HepG2 (cell line): ENCODE results near the gene CCM2L. TPM values are rescaled to one million over a fixed set of nuclear protein-coding genes. Genes with fewer than 3 reads are reported as not detected.

ENCODE experiments used
- ARNTL ChIP-seq: sonication (generic); formaldehyde crosslinking; IDR thresholded peaks from 2 replicates; pipeline ENCODE4 v1.4.0; 2020; ENCODE audit warnings: mild to moderate bottlenecking, missing genetic modification reagents
- DR1 ChIP-seq: sonication (generic); formaldehyde crosslinking; IDR thresholded peaks from 2 replicates; pipeline ENCODE4 v1.8.0; 2021; ENCODE audit warnings: mild to moderate bottlenecking, missing genetic modification reagents, inconsistent platforms
- GPN1 ChIP-seq: sonication (generic); formaldehyde crosslinking; IDR thresholded peaks from 2 replicates; pipeline ENCODE4 v1.5.1; 2020; ENCODE audit warnings: missing genetic modification reagents, borderline replicate concordance
- HDAC6 ChIP-seq: fragments of 200-600 bp; sonication (generic); IDR thresholded peaks from 2 replicates; pipeline ENCODE4 v1.7.0; 2017; ENCODE audit warnings: mild to moderate bottlenecking, antibody characterized with exemption, low read length, low read depth
- HNF4G ChIP-seq, 2 experiments: sonication (generic) in 1 of 2; formaldehyde crosslinking in 1 of 2; IDR thresholded peaks; 2 replicates each; pipeline versions ENCODE4 v1.4.0 to v1.6.1; 2011 to 2020; ENCODE audit warnings: borderline replicate concordance in 2 of 2, low read depth in 2 of 2, mild to moderate bottlenecking in 2 of 2, low read length in 1 of 2, missing genetic modification reagents in 1 of 2, moderate library complexity in 1 of 2
- NFE2L1 ChIP-seq: sonication (generic); formaldehyde crosslinking; IDR thresholded peaks from 2 replicates; pipeline ENCODE4 v1.4.0; 2020; ENCODE audit warnings: missing genetic modification reagents, mild to moderate bottlenecking, borderline replicate concordance
- NFIC ChIP-seq: IDR thresholded peaks from 2 replicates; pipeline ENCODE4 v1.6.1; 2012; ENCODE audit warnings: mild to moderate bottlenecking, low read length, inconsistent platforms
- NR2F2 ChIP-seq: IDR thresholded peaks from 2 replicates; pipeline ENCODE4 v1.6.1; 2012; ENCODE audit warnings: low read depth, inconsistent platforms, borderline replicate concordance
- PCBP1 ChIP-seq: fragments of 200-400 bp; formaldehyde crosslinking; IDR thresholded peaks from 2 replicates; pipeline ENCODE4 v1.6.1; 2017; ENCODE audit warnings: mild to moderate bottlenecking, low read depth, low read length, borderline replicate concordance
- TFAP4 ChIP-seq: sonication (generic); IDR thresholded peaks from 2 replicates; pipeline ENCODE4 v1.6.1; 2016; ENCODE audit warnings: low read depth, borderline replicate concordance
- ZNF20 ChIP-seq: sonication (generic); formaldehyde crosslinking; IDR thresholded peaks from 2 replicates; pipeline ENCODE4 v1.4.0; 2020; ENCODE audit warnings: mild to moderate bottlenecking, moderate library complexity, missing genetic modification reagents
- ZNF407 ChIP-seq: sonication (generic); formaldehyde crosslinking; IDR thresholded peaks from one replicate; pipeline ENCODE4 v1.5.1; 2020; ENCODE audit warnings: mild to moderate bottlenecking, missing genetic modification reagents; ENCODE audit errors: not compliant biosample characterization
- ZNF562 ChIP-seq: sonication (generic); formaldehyde crosslinking; IDR thresholded peaks from 2 replicates; pipeline ENCODE4 v1.8.0; 2022; ENCODE audit warnings: missing genetic modification reagents, borderline replicate concordance
- ZSCAN9 ChIP-seq: IDR thresholded peaks from 2 replicates; pipeline ENCODE4 v1.6.1; 2016; ENCODE audit warnings: borderline replicate concordance
- ZXDC ChIP-seq: sonication (generic); formaldehyde crosslinking; IDR thresholded peaks from 2 replicates; pipeline ENCODE4 v1.5.0; 2020; ENCODE audit warnings: mild to moderate bottlenecking, missing genetic modification reagents
- polyA plus RNA-seq, 8 experiments: library from polyadenylated mRNA; depleted of rRNA in 3 of 8; stranded (reverse) in 7 of 8; unstranded in 1 of 8; fragments of >200 nt; fragmentation: Illumina TruSeq in 4 of 8; extraction: Trizol in 4 of 8; gene quantifications; 2 replicates each; pipeline versions ENCODE4 v1.2.1 to v1.2.3, GENCODE V29; 2011 to 2016; ENCODE audit warnings: low read depth in 4 of 8, missing spikeins in 1 of 8, mixed read lengths in 1 of 8; ENCODE audit not compliant: insufficient read depth in 1 of 8
- total RNA-seq, 5 experiments: library from RNA; depleted of rRNA; stranded (reverse); fragments of >200 nt; fragmentation: Illumina TruSeq; extraction: Trizol; gene quantifications; 2 replicates each; pipeline ENCODE4 v1.2.3, GENCODE V29; 2016; ENCODE audit warnings: low read depth in 1 of 5
- TF ChIP-seq, protein P1 (sequence below): IDR thresholded peaks from 2 replicates; pipeline ENCODE4 v1.6.1; 2016; ENCODE audit warnings: missing compliant biosample characterization, missing genetic modification reagents, borderline replicate concordance

CCM2L gene
- total and polyA plus RNA-seq, 2 of the 13 experiments (the other 11 are each of a cell fraction or from before 2014, with no cell fraction given): 0.15 TPM; not detected in 1

- TF ChIP-seq ZXDC (CRISPR knock-in tag) (no peak), DR1 (CRISPR knock-in tag) (no peak; the same call in 1 of the 2 replicates), ARNTL (CRISPR knock-in tag) (no peak), TFAP4 (no peak), ZNF562 (CRISPR knock-in tag) (no peak), ZNF20 (CRISPR knock-in tag) (no peak), NFE2L1 (CRISPR knock-in tag) (no peak), HNF4G (IDR thresholded peaks at IDR 0.05; ENCODE audit: borderline replicate concordance, low read depth, low read length) (no peak), HNF4G (CRISPR knock-in tag; IDR thresholded peaks at IDR 0.05; ENCODE audit: borderline replicate concordance, low read depth) (no peak), ZNF407 (CRISPR knock-in tag) (no peak), NR2F2 (no peak), GPN1 (CRISPR knock-in tag) (peak; percentile 32; the same call in 1 of the 2 replicates), NFIC (no peak), PCBP1 (0 out of 2 replicates have a peak, but pooled peaks have one; percentile 11), ZSCAN9 (CRISPR knock-in tag) (0 out of 2 replicates have a peak, but pooled peaks have one; percentile 3), HDAC6 (no peak)
- TF ChIP-seq, protein P1, sequence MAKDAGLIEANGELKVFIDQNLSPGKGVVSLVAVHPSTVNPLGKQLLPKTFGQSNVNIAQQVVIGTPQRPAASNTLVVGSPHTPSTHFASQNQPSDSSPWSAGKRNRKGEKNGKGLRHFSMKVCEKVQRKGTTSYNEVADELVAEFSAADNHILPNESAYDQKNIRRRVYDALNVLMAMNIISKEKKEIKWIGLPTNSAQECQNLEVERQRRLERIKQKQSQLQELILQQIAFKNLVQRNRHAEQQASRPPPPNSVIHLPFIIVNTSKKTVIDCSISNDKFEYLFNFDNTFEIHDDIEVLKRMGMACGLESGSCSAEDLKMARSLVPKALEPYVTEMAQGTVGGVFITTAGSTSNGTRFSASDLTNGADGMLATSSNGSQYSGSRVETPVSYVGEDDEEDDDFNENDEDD (CRISPR knock-in tag): 0 out of 2 replicates have a peak, but pooled peaks have one; percentile 25
Observed at GRCh38 chr20:32017711-32018251, 7.5 kb downstream of the CCM2L start (continued).
